Measurements from ENCODE around the gene KCNC1. TPM values are rescaled to one million over a fixed set of nuclear protein-coding genes. Genes with fewer than 3 reads are reported as not detected.

Gene KCNC1
- total and polyA plus RNA-seq, 3 donors from 2014 or later: 3.3 to 5.8 (median 5.2) TPM

GRCh38 chr11:17781221-17781620, 46.6 kb downstream of the KCNC1 start:
- intact Hi-C loops (cut with DNase I; ENCODE audit: low total_unique reads): no loop called here
- TF ChIP-seq CTCF (IDR thresholded peaks at IDR 0.05): no peak
- TF ChIP-seq POLR2A (IDR thresholded peaks at IDR 0.05): no peak
- Histone ChIP-seq H3K4me3 (no peak overlapping the region), H3K27ac (no peak overlapping the region), H3K4me1 (no peaks in the 10 kb centered on the region), H3K36me3 (ENCODE audit: low read depth, missing control alignments) (no peaks in the 10 kb centered on the region), H3K9me3 (no peaks in the 10 kb centered on the region), H3K27me3 (no peaks in the 10 kb centered on the region)
- DNase-seq: no peak
- WGBS, 2 donors: 88 to 92% methylated on average over 12 of the region's 12 CpGs

GRCh38 chr11:17781626-17782025, 47.0 kb downstream of the KCNC1 start:
- intact Hi-C loops (cut with DNase I; ENCODE audit: low total_unique reads): no loop called here
- TF ChIP-seq POLR2A (IDR thresholded peaks at IDR 0.05) (no peak), CTCF (IDR thresholded peaks at IDR 0.05) (no peak)
- 91 to 93% methylated on average over 12 of the region's 12 CpGs for WGBS, 2 donors

GRCh38 chr11:17782145-17782544, 47.6 kb downstream of the KCNC1 start:
- no peaks in the 10 kb centered on the region for H3K36me3 ChIP-seq (ENCODE audit: low read depth, missing control alignments)
- no peak overlapping the region for H3K4me3 ChIP-seq
- DNase-seq: no peak
- TF ChIP-seq CTCF (IDR thresholded peaks at IDR 0.05) (no peak), POLR2A (IDR thresholded peaks at IDR 0.05) (no peak)
- no peak overlapping the region for H3K27ac ChIP-seq
- intact Hi-C loops (cut with DNase I; ENCODE audit: low total_unique reads): no loop called here
- H3K4me1 ChIP-seq: no peaks in the 10 kb centered on the region
- no peaks in the 10 kb centered on the region for H3K9me3 ChIP-seq
- H3K27me3 ChIP-seq: no peaks in the 10 kb centered on the region
- 91 to 93% methylated on average over 12 of the region's 12 CpGs for WGBS, 2 donors

More at GRCh38 chr11:17781626-17782025, 47.0 kb downstream of the KCNC1 start:
- no peak overlapping the region for H3K27ac ChIP-seq
- H3K4me1 ChIP-seq: no peaks in the 10 kb centered on the region
- H3K4me3 ChIP-seq: no peak overlapping the region
- DNase-seq: no peak
- H3K9me3 ChIP-seq: no peaks in the 10 kb centered on the region
- no peaks in the 10 kb centered on the region for H3K36me3 ChIP-seq (ENCODE audit: low read depth, missing control alignments)
- H3K27me3 ChIP-seq: no peaks in the 10 kb centered on the region

- WGBS, 2 donors: 83 to 84% methylated on average over 4 of the region's 4 CpGs
- intact Hi-C loops (cut with DNase I; ENCODE audit: low total_unique reads): no loop called here
- Histone ChIP-seq H3K36me3 (ENCODE audit: low read depth, missing control alignments) (no peaks in the 10 kb centered on the region), H3K9me3 (no peaks in the 10 kb centered on the region), H3K27me3 (no peaks in the 10 kb centered on the region), H3K4me1 (no peaks in the 10 kb centered on the region), H3K27ac (no peak overlapping the region), H3K4me3 (no peak overlapping the region)
- no peak for TF ChIP-seq POLR2A (IDR thresholded peaks at IDR 0.05)
- no peak for TF ChIP-seq CTCF (IDR thresholded peaks at IDR 0.05)
- DNase-seq: no peak
These were observed 48.2 kb downstream of the KCNC1 start for GRCh38 chr11:17782603-17783337.

GRCh38 chr11:17783878-17784277, 49.3 kb downstream of the KCNC1 start:
- no peak for DNase-seq
- no peaks in the 10 kb centered on the region for H3K4me1 ChIP-seq
- intact Hi-C loops (cut with DNase I; ENCODE audit: low total_unique reads): no loop called here
- H3K27me3 ChIP-seq: no peaks in the 10 kb centered on the region
- H3K4me3 ChIP-seq: no peak overlapping the region
- H3K27ac ChIP-seq: no peak overlapping the region
- no peak for TF ChIP-seq CTCF (IDR thresholded peaks at IDR 0.05)
- TF ChIP-seq POLR2A (IDR thresholded peaks at IDR 0.05): no peak
- WGBS, 2 donors: 87 to 90% methylated on average over 4 of the region's 4 CpGs
- no peaks in the 10 kb centered on the region for H3K9me3 ChIP-seq
- H3K36me3 ChIP-seq (ENCODE audit: low read depth, missing control alignments): no peaks in the 10 kb centered on the region
